Cardiac ventricle fibroblast (primary cell): Measurements from ENCODE around the gene SPRR1A. TPM values are rescaled to one million over a fixed set of nuclear protein-coding genes. Genes with fewer than 3 reads are reported as not detected.

Source experiments
- total RNA-seq: library from RNA; depleted of rRNA; stranded (reverse); fragments of >200 nt; gene quantifications from 2 replicates; pipeline ENCODE4 v1.2.3, GENCODE V29; 2015

Gene SPRR1A, protein sequence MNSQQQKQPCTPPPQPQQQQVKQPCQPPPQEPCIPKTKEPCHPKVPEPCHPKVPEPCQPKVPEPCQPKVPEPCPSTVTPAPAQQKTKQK
- total RNA-seq = not detected in 2 replicates

GRCh38 chr1:152983743-152984142 lies at the start of gene SPRR1A:
Gene SPRR1A, plus strand, starts transcription at chr1:152984081. Its CDS starts 1,150 bp downstream, at chr1:152985231.

DNA sequence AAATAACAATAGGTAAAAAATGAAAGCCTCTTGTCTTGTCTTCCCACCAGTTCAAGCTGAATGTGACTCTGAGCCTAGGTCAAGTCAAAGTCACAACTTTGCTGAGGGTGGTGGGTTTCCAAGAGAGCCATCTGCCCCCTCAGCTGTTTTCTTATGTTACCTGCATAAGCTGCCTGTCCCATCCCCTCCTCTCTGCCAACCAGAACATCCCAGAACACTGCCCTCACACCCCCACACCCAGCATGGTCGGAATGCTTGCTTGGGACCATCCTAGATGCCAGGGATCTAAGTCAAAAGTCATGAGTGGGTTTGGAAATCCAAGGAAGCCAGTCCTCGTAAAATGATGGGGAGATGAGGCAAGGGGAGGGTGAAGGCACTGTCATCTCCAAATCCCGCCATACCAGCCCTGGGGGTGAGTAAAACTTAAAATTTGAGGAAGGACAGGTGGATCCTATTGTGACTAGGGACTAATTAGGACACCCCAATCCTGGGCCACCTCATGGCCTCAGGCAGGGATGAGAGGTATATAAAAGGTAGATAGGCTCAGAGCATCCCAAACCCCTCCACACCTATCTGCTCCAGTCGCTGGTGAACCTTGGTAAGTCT lies 37.1 kb upstream of the SPRR1A start, which contains the start of gene SPRR5:
Gene SPRR5, plus strand, starts transcription at position 556 of the 606 bp plus-strand sequence. CDS start 1,349 bp downstream, outside the sequence.

GRCh38 chr1:152970495-152970894 lies 13.4 kb upstream of the SPRR1A start, which contains the start of gene SPRR4:
Gene SPRR4, plus strand, starts transcription at chr1:152970648. Its CDS starts 1,243 bp downstream, at chr1:152971891.

DNA sequence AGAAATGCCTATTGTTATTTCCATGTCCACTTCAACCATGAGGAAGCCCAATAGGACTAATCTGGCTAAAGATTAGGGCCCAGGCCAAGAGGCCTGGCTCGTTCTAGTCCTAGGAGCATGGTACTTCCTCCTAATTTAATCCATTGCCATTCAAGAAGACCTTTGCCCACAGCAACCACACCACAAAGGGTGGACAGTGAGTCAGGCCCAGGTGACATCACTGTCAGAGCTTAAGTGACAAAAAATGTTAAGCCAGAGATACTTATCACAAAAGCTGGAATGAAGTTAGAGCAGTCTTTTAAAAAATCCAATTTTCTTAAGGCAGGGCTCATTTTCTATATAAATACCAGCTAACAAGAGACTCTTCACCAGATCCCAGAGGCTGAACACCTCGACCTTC lies 17.5 kb downstream of the SPRR1A start, which contains the start of gene SPRR3:
Gene SPRR3, plus strand, starts transcription at position 368 of the 400 bp plus-strand sequence. CDS start 1,272 bp downstream, outside the sequence.

DNA sequence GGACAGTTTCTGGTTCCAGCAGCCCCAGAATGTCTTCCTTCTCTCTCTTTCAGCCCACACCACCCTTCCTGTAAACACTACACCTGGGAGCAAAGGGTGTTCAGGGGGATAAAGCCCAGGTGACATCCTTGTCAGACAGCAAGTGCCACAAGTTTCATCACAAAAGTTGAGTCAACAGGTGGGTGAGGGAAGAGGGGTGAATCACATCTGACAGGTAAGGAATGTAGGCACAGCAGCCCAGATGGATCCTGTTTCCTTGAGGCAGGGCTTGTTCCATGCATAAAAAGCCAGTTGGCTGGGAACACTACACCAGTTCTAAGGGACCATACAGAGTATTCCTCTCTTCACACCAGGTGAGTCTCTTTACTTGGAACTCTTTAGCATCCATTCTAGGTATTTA lies 47.0 kb downstream of the SPRR1A start, which contains the start of gene SPRR1B:
Gene SPRR1B, plus strand, starts transcription at position 309 of the 400 bp plus-strand sequence. CDS start 1,143 bp downstream, outside the sequence.

Other genes starting within 250 kb of the SPRR1A start
- gene KPRP, start 226.1 kb upstream of the SPRR1A start, total RNA-seq = not detected in 2 replicates
- not detected in 2 replicates for gene LCE1F, start 208.9 kb upstream of the SPRR1A start, total RNA-seq
- gene LCE1E, start 197.8 kb upstream of the SPRR1A start, total RNA-seq = not detected in 2 replicates
- not detected in 2 replicates for gene LCE1D, start 187.4 kb upstream of the SPRR1A start, total RNA-seq
- not detected in 2 replicates for gene LCE1C, start 177.4 kb upstream of the SPRR1A start, total RNA-seq
- gene LCE1B, start 172.1 kb upstream of the SPRR1A start, total RNA-seq = not detected in 2 replicates
- gene LCE1A, start 156.6 kb upstream of the SPRR1A start, total RNA-seq = not detected in 2 replicates
- not detected in 2 replicates for gene LCE6A, start 141.2 kb upstream of the SPRR1A start, total RNA-seq
- not detected in 2 replicates for gene LCE7A, start 124.1 kb upstream of the SPRR1A start, total RNA-seq
- gene SMCP, start 105.8 kb upstream of the SPRR1A start, total RNA-seq = not detected in 2 replicates
- gene IVL, start 75.5 kb upstream of the SPRR1A start, total RNA-seq = not detected in 2 replicates
- not detected in 2 replicates for gene SPRR5, start 36.9 kb upstream of the SPRR1A start, total RNA-seq
- not detected in 2 replicates for gene SPRR4, start 13.4 kb upstream of the SPRR1A start, total RNA-seq
- gene SPRR3, start 17.7 kb downstream of the SPRR1A start, total RNA-seq = not detected in 2 replicates
- gene SPRR1B, start 47.1 kb downstream of the SPRR1A start, total RNA-seq = not detected in 2 replicates
- not detected in 2 replicates for gene SPRR2D, start 57.0 kb downstream of the SPRR1A start, total RNA-seq
- gene SPRR2A, start 73.4 kb downstream of the SPRR1A start, total RNA-seq = not detected in 2 replicates
- not detected in 2 replicates for gene SPRR2B, start 87.5 kb downstream of the SPRR1A start, total RNA-seq
- not detected in 2 replicates for gene SPRR2E, start 110.4 kb downstream of the SPRR1A start, total RNA-seq
- gene SPRR2F, start 129.4 kb downstream of the SPRR1A start, total RNA-seq = not detected in 2 replicates
- not detected in 2 replicates for gene SPRR2G, start 166.8 kb downstream of the SPRR1A start, total RNA-seq
- not detected in 2 replicates for gene LELP1, start 219.3 kb downstream of the SPRR1A start, total RNA-seq
- gene PRR9, start 233.5 kb downstream of the SPRR1A start, total RNA-seq = not detected in 2 replicates